Measurements from ENCODE around the gene ADAM19. TPM values are rescaled to one million over a fixed set of nuclear protein-coding genes. Genes with fewer than 3 reads are reported as not detected.

Gene ADAM19
- polyA plus RNA-seq, 4 donors = 8.3 to 10.3 (median 9.9) TPM

- DNase-seq (ENCODE audit: low read depth in 4 of 4, low spot score in 2 of 4) = no peak
Observed at GRCh38 chr5:157563929-157564716, 11.5 kb downstream of the ADAM19 start.

- no peak for DNase-seq (ENCODE audit: low read depth in 4 of 4, low spot score in 2 of 4)
Observed at GRCh38 chr5:157563373-157563928, 12.1 kb downstream of the ADAM19 start.

GRCh38 chr5:157562111-157562581 lies 13.4 kb downstream of the ADAM19 start:
- DNase-seq (ENCODE audit: low read depth in 4 of 4, low spot score in 2 of 4) = no peak

- no peak for DNase-seq (ENCODE audit: low read depth in 4 of 4, low spot score in 2 of 4)
Observed at GRCh38 chr5:157561110-157561509, 14.5 kb downstream of the ADAM19 start.

- no peak for DNase-seq (ENCODE audit: low read depth in 4 of 4, low spot score in 2 of 4)
Observed at GRCh38 chr5:157559301-157559700, 16.3 kb downstream of the ADAM19 start.

GRCh38 chr5:157558681-157559080 lies 16.9 kb downstream of the ADAM19 start:
- no peak for DNase-seq (ENCODE audit: low read depth in 4 of 4, low spot score in 2 of 4)

GRCh38 chr5:157558041-157558595 lies 17.5 kb downstream of the ADAM19 start:
- peak in 1 of 4 donors; percentile 40 for DNase-seq (ENCODE audit: low read depth in 4 of 4, low spot score in 2 of 4)

- no peak for DNase-seq (ENCODE audit: low read depth in 4 of 4, low spot score in 2 of 4)
Observed at GRCh38 chr5:157556615-157557418, 18.8 kb downstream of the ADAM19 start.

- no peak for DNase-seq (ENCODE audit: low read depth in 4 of 4, low spot score in 2 of 4)
Observed at GRCh38 chr5:157555037-157555640, 20.4 kb downstream of the ADAM19 start.

GRCh38 chr5:157554179-157555036 lies 21.2 kb downstream of the ADAM19 start:
- no peak for DNase-seq (ENCODE audit: low read depth in 4 of 4, low spot score in 2 of 4)

GRCh38 chr5:157552650-157553049 lies 22.9 kb downstream of the ADAM19 start:
- DNase-seq (ENCODE audit: low read depth in 4 of 4, low spot score in 2 of 4) = no peak

GRCh38 chr5:157550663-157551062 lies 24.9 kb downstream of the ADAM19 start:
- no peak for DNase-seq (ENCODE audit: low read depth in 4 of 4, low spot score in 2 of 4)

- no peak for DNase-seq (ENCODE audit: low read depth in 4 of 4, low spot score in 2 of 4)
Observed at GRCh38 chr5:157549954-157550549, 25.5 kb downstream of the ADAM19 start.

GRCh38 chr5:157549283-157549629 lies 26.3 kb downstream of the ADAM19 start:
- DNase-seq (ENCODE audit: low read depth in 4 of 4, low spot score in 2 of 4) = no peak

- no peak for DNase-seq (ENCODE audit: low read depth in 4 of 4, low spot score in 2 of 4)
Observed at GRCh38 chr5:157548513-157549282, 26.9 kb downstream of the ADAM19 start.

- no peak for DNase-seq (ENCODE audit: low read depth in 4 of 4, low spot score in 2 of 4)
Observed at GRCh38 chr5:157547941-157548512, 27.5 kb downstream of the ADAM19 start.

GRCh38 chr5:157546456-157547100 lies 29.0 kb downstream of the ADAM19 start:
- DNase-seq (ENCODE audit: low read depth in 4 of 4, low spot score in 2 of 4) = no peak
